Measurements from ENCODE around the gene TRMT11.

DNA sequence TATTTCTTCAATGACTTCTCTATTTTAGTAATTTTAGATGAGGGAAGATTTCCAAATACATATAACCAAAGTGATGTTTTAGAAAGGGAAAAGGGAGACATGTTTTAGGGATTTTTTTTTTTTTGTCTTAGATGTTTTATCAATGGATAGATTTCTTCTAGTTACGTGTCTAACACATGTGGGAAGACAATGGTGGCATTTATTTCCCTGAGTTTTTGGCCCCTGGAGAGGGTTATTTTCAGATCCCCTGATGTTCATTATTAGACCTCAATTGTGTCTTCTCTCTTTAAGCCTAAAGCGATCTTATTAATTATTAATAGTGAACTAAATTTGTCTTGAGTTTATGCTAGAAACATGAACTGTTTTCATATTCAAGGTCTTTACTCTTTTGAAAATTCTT, 30.3 kb downstream of the TRMT11 start:
- TF ChIP-seq POLR2A (IDR thresholded peaks at IDR 0.05; ENCODE audit: low read depth) (no peak), EP300 (IDR thresholded peaks at IDR 0.05) (no peak), POLR2AphosphoS5 (IDR thresholded peaks at IDR 0.05) (no peak)
- TF ChIP-seq, protein P1, sequence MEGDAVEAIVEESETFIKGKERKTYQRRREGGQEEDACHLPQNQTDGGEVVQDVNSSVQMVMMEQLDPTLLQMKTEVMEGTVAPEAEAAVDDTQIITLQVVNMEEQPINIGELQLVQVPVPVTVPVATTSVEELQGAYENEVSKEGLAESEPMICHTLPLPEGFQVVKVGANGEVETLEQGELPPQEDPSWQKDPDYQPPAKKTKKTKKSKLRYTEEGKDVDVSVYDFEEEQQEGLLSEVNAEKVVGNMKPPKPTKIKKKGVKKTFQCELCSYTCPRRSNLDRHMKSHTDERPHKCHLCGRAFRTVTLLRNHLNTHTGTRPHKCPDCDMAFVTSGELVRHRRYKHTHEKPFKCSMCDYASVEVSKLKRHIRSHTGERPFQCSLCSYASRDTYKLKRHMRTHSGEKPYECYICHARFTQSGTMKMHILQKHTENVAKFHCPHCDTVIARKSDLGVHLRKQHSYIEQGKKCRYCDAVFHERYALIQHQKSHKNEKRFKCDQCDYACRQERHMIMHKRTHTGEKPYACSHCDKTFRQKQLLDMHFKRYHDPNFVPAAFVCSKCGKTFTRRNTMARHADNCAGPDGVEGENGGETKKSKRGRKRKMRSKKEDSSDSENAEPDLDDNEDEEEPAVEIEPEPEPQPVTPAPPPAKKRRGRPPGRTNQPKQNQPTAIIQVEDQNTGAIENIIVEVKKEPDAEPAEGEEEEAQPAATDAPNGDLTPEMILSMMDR (IDR thresholded peaks at IDR 0.05), result no peak

Data from esophagus muscularis mucosa (tissue), 4 donors.